Keratinocyte (primary cell): ENCODE measurements around the gene CYP4V2. TPM values are rescaled to one million over a fixed set of nuclear protein-coding genes. Genes with fewer than 3 reads are reported as not detected.

Experiments
- DNase-seq: peaks from one replicate; pipeline ENCODE4 v3.0.0-alpha.2; 2011; ENCODE audit warnings: low read depth, missing footprints, low spot score
- FAIRE-seq: peaks from 2 replicates; lab custom pipeline; 2011; peaks lifted over from hg19 to GRCh38; lab: Jason Lieb, UNC
- H2AFZ ChIP-seq: 2 replicates; pipeline ENCODE4 v1.6.0; 2012; ENCODE audit warnings: low read length, control low read depth, inconsistent platforms; ENCODE audit not compliant: control insufficient read depth
- H3K27ac ChIP-seq: 2 replicates; pipeline ENCODE4 v1.5.1; 2011; ENCODE audit warnings: low read length; ENCODE audit not compliant: control insufficient read depth, insufficient read depth
- H3K27me3 ChIP-seq: 3 replicates; pipeline ENCODE4 v1.6.0; 2011; ENCODE audit warnings: low read length; ENCODE audit not compliant: control insufficient read depth, insufficient read depth; ENCODE audit errors: extremely low read depth
- H3K36me3 ChIP-seq, 2 experiments: 2 replicates in 1 of 2; 3 replicates in 1 of 2; pipeline ENCODE4 v1.5.1; 2011; ENCODE audit warnings: low read length in 2 of 2, mild to moderate bottlenecking in 1 of 2; ENCODE audit not compliant: control insufficient read depth in 2 of 2, insufficient read depth in 2 of 2; ENCODE audit errors: extremely low read depth in 1 of 2
- H3K4me1 ChIP-seq: 3 replicates; pipeline ENCODE4 v1.5.1; 2011; ENCODE audit warnings: low read length; ENCODE audit not compliant: control insufficient read depth, insufficient read depth; ENCODE audit errors: extremely low read depth
- H3K4me2 ChIP-seq: 3 replicates; pipeline ENCODE4 v1.6.0; 2011; ENCODE audit warnings: low read depth, low read length; ENCODE audit not compliant: control insufficient read depth, insufficient read depth; ENCODE audit errors: extremely low read depth
- H3K4me3 ChIP-seq, 3 experiments: fragments of 200-600 bp in 1 of 3; sonication (generic) in 1 of 3; 2 replicates in 2 of 3; 3 replicates in 1 of 3; pipeline ENCODE4 v1.5.1; 2011 to 2016; ENCODE audit warnings: low read length in 3 of 3, mild to moderate bottlenecking in 3 of 3, control low read depth in 2 of 3, inconsistent platforms in 1 of 3, low read depth in 1 of 3, mixed read lengths in 1 of 3, mixed run types in 1 of 3, moderate library complexity in 1 of 3; ENCODE audit not compliant: control insufficient read depth in 2 of 3, insufficient read depth in 2 of 3; ENCODE audit errors: extremely low read depth in 1 of 3
- H3K79me2 ChIP-seq: 2 replicates; pipeline ENCODE4 v1.6.0; 2012; ENCODE audit warnings: low read length; ENCODE audit not compliant: control insufficient read depth, insufficient read depth
- H3K9ac ChIP-seq: 3 replicates; pipeline ENCODE4 v1.6.0; 2011; ENCODE audit warnings: low read length; ENCODE audit not compliant: control insufficient read depth, insufficient read depth; ENCODE audit errors: extremely low read depth
- H3K9me1 ChIP-seq: 3 replicates; pipeline ENCODE4 v1.6.0; 2011; ENCODE audit warnings: low read length; ENCODE audit not compliant: control insufficient read depth, insufficient read depth; ENCODE audit errors: extremely low read depth
- H3K9me3 ChIP-seq: 2 replicates; pipeline ENCODE4 v1.5.1; 2012; ENCODE audit warnings: low read depth, low read length; ENCODE audit not compliant: control insufficient read depth
- H4K20me1 ChIP-seq: 3 replicates; pipeline ENCODE4 v1.6.0; 2011; ENCODE audit warnings: low read length; ENCODE audit not compliant: control insufficient read depth, insufficient read depth; ENCODE audit errors: extremely low read depth
- CTCF ChIP-seq, 3 experiments: IDR thresholded peaks in 1 of 3; conservative IDR thresholded peaks in 1 of 3; optimal IDR thresholded peaks in 1 of 3; 2 replicates in 2 of 3; 3 replicates in 1 of 3; pipeline versions ENCODE3 to v1.5.1; 2011; ENCODE audit warnings: low read length in 3 of 3, mild to moderate bottlenecking in 3 of 3, moderate library complexity in 2 of 3, control low read depth in 1 of 3, inconsistent platforms in 1 of 3; ENCODE audit not compliant: insufficient read depth in 2 of 3; ENCODE audit errors: extremely low read depth in 1 of 3
- EZH2 ChIP-seq: IDR thresholded peaks from one replicate; pipeline ENCODE4 v1.6.1; 2012; ENCODE audit warnings: inconsistent platforms, mild to moderate bottlenecking, low read length, moderate library complexity
- dilution Hi-C: fragments of 300-500 bp; cut with MboI; formaldehyde crosslinking; loops from one replicate; pipeline ENCODE4 v1.7.0; 2020; ENCODE audit warnings: low sequenced_read_pairs; ENCODE audit not compliant: extremely low pct_ligation_motif_present
- polyA plus RNA-seq, 5 experiments: library from polyadenylated mRNA; depleted of rRNA in 3 of 5; stranded (reverse) in 3 of 5; stranded (forward) in 1 of 5; unstranded in 1 of 5; fragments of >200 nt; gene quantifications; 1 replicate in 1 of 5; 2 replicates in 3 of 5; 3 replicates in 1 of 5; pipeline versions ENCODE4 v1.2.1 to v1.2.3, GENCODE V29; 2011 to 2012; ENCODE audit warnings: missing spikeins in 2 of 5, low read depth in 1 of 5, low replicate concordance in 1 of 5

CYP4V2 gene
- polyA plus RNA-seq, 1 donor (not counting 4 experiments of a cell fraction or from before 2014, with no cell fraction given), result 8.8 TPM

- Histone ChIP-seq H3K4me3 (no peak overlapping the region), H3K4me1 (no peaks in the 10 kb centered on the region), H3K27me3 (no peaks in the 10 kb centered on the region), H3K9me3 (no peaks in the 10 kb centered on the region), H3K9ac (no peak overlapping the region), H4K20me1 (no peaks in the 10 kb centered on the region), H3K79me2 (no peaks in the 10 kb centered on the region), H3K4me2 (no peak overlapping the region), H3K9me1 (no peaks in the 10 kb centered on the region), H3K27ac (no peak overlapping the region), H2AFZ (no peak overlapping the region), H3K36me3 (no peaks in the 10 kb centered on the region)
- no peak for TF ChIP-seq CTCF (optimal IDR thresholded peaks at IDR 0.05 in 1 of 3, IDR thresholded peaks at IDR 0.05 in 1 of 3, conservative IDR thresholded peaks at IDR 0.05 in 1 of 3; ENCODE audit: extremely low read depth in 1 of 3, insufficient read depth in 2 of 3, low read length in 3 of 3)
- no peak for TF ChIP-seq EZH2
- FAIRE-seq (no peak), DNase-seq (no peak)
- dilution Hi-C loops, result no loop called here
These were observed 18.8 kb upstream of the CYP4V2 start for GRCh38 chr4:186172546-186172945.

DNA sequence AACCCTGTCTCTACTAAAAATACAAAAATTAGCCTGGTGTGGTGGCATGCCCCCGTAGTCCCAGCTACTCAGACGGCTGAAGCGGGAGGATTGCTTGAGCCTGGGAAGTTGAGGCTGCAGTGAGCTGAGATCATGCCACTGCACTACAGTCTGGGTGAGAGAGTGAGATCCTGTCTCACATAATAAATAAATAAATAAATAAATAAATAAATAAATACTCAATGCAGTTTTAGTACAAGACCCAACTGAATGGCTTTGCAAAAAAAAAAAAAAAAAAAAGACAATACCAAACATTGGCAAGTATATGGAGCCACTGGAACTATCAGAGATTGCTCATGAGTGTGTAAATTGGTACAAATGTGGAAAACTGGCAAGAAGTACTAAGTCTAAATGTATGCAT, 3.3 kb upstream of the CYP4V2 start:
- Histone ChIP-seq H3K27ac (no peak overlapping the region), H3K4me1 (no peaks in the 10 kb centered on the region), H3K27me3 (no peaks in the 10 kb centered on the region), H3K9me1 (no peaks in the 10 kb centered on the region), H3K9me3 (no peaks in the 10 kb centered on the region), H3K36me3 (no peaks in the 10 kb centered on the region), H3K4me2 (no peak overlapping the region), H3K9ac (no peak overlapping the region), H4K20me1 (no peaks in the 10 kb centered on the region), H2AFZ (no peak overlapping the region), H3K79me2 (no peaks in the 10 kb centered on the region), H3K4me3 (no peak overlapping the region)
- DNase-seq, result no peak
- FAIRE-seq, result no peak
- dilution Hi-C loops, result no loop called here
- no peak for TF ChIP-seq EZH2
- no peak for TF ChIP-seq CTCF (optimal IDR thresholded peaks at IDR 0.05 in 1 of 3, IDR thresholded peaks at IDR 0.05 in 1 of 3, conservative IDR thresholded peaks at IDR 0.05 in 1 of 3; ENCODE audit: extremely low read depth in 1 of 3, insufficient read depth in 2 of 3, low read length in 3 of 3)
